Transverse colon (tissue), 4 donors: ENCODE results near the gene DOK7. TPM values are rescaled to one million over a fixed set of nuclear protein-coding genes. Genes with fewer than 3 reads are reported as not detected.

Source experiments
- DNase-seq: peaks from one replicate; pipeline ENCODE4 v3.0.0-alpha.2; 2019
- H3K27ac ChIP-seq, 4 donors: fragments of 200-600 bp; sonication (generic); 2 replicates each; pipeline ENCODE4 v1.5.1; 2016 to 2018; ENCODE audit warnings: inconsistent platforms in 4 of 4
- H3K27me3 ChIP-seq: fragments of 200-600 bp; sonication (generic); 2 replicates; pipeline ENCODE4 v1.5.1; 2017; ENCODE audit warnings: inconsistent platforms
- H3K36me3 ChIP-seq, 4 donors: fragments of 200-600 bp; sonication (generic); 2 replicates each; pipeline ENCODE4 v1.5.1; 2017 to 2019; ENCODE audit warnings: inconsistent platforms in 4 of 4
- H3K4me1 ChIP-seq, 4 donors: fragments of 200-600 bp; sonication (generic); 2 replicates each; pipeline ENCODE4 v1.5.1; 2017 to 2020; ENCODE audit warnings: inconsistent platforms in 4 of 4
- H3K4me3 ChIP-seq, 4 donors: fragments of 200-600 bp; sonication (generic); 1 replicate in 1 of 4; 2 replicates in 3 of 4; pipeline versions ENCODE4 v1.5.1 to v1.6.1; 2017 to 2019; ENCODE audit warnings: inconsistent platforms in 4 of 4
- H3K9me3 ChIP-seq, 2 donors: fragments of 200-600 bp; sonication (generic); 2 replicates each; pipeline ENCODE4 v1.5.1; 2017 to 2019; ENCODE audit warnings: inconsistent platforms in 2 of 2
- EP300 ChIP-seq: sonication (generic); formaldehyde crosslinking; IDR thresholded peaks from one replicate; pipeline ENCODE4 v1.6.1; 2017; ENCODE audit warnings: antibody characterized with exemption, low read depth
- POLR2A ChIP-seq: fragments of 450-650 bp; IDR thresholded peaks from one replicate; pipeline ENCODE4 v1.6.1; 2016; ENCODE audit warnings: antibody characterized with exemption, mild to moderate bottlenecking, moderate library complexity
- POLR2AphosphoS5 ChIP-seq, 3 donors: sonication (generic); formaldehyde crosslinking; IDR thresholded peaks; one replicate each; pipeline ENCODE4 v1.6.1; 2016; ENCODE audit warnings: antibody characterized with exemption in 3 of 3
- WGBS, 2 donors: methylation state at CpG; one replicate each; pipeline ENCODE4 v1.1.5; 2018; ENCODE audit warnings: low coverage in 1 of 2; 5-methylcytosine and 5-hydroxymethylcytosine counted together
- in situ Hi-C, 4 donors: fragments of 200-750 bp; cut with MboI; loops; one replicate each; pipeline versions ENCODE4 v1.15.0 to v1.15.1; 2017; ENCODE audit warnings: low sequenced_read_pairs in 3 of 4, low pct_ligation_motif_present in 1 of 4, low pct_unique_long_range_greater_than_20kb in 1 of 4
- intact Hi-C: fragments of 100-400 bp; cut with DNase I; formaldehyde crosslinking; loops from one replicate; pipeline ENCODE4 v1.15.1; 2023; ENCODE audit warnings: low total_unique reads
- total RNA-seq, 4 donors: library from RNA; depleted of rRNA; stranded (reverse); fragments of >200 nt; gene quantifications; one replicate each; pipeline ENCODE4 v1.1.0, GENCODE V29; 2016
- TF ChIP-seq, protein P1 (sequence below), 5 experiments: fragments of 200-600 bp in 3 of 5; fragments of 450-650 bp in 2 of 5; sonication (generic) in 3 of 5; IDR thresholded peaks; 1 replicate in 2 of 5; 2 replicates in 3 of 5; pipeline ENCODE4 v1.5.1; 2016 to 2017; ENCODE audit warnings: antibody characterized with exemption in 5 of 5, inconsistent platforms in 3 of 5, mild to moderate bottlenecking in 2 of 5, moderate library complexity in 1 of 5

The DOK7 gene
- total RNA-seq, 4 donors from 2014 or later, result 0.27 to 0.95 TPM; not detected in 2

DNA sequence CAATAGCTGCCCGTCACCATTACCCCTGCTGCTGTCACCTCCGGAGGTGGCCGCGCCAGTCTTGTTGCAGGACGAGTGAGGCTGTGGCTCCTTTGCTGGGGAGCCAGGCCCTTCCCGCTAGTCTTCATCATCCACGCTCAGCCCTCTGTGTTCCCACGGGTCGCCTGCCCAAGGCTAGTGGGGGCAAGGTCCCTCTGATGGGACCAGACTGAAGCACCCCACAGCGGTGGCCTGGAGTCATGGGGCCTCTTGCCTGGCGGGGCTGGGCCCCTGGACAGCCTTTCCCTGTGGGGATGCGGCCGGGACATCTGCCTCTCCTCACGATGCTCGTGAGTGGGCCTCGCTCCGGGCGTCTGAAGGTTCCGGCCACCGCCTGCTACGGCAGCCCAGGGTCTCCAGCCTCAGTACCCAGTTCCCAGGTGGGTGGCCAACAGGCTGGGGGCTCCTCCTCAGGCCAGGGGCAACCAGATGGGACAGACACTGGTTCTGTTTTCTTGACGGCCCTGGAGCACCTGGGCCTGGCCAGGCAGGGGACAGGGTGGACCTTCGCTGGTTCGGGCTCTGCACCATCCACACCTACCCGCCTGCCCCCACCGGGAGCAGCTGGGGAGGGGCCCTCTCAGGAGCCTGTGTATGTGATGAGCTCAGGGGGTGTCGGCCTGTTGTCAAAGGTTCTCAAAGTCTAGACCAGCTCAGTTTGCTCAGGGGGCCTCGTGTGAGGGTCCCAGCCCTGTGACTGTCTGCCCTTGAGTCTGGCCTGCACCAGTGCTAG is 32.3 kb downstream of the DOK7 start:
- Histone ChIP-seq H3K27ac (no peak overlapping the region), H3K9me3 (no peaks in the 10 kb centered on the region), H3K4me3 (no peak overlapping the region), H3K36me3 (no peaks in the 10 kb centered on the region), H3K27me3 (peaks cover 51% of the 10 kb centered on the region), H3K4me1 (no peaks in the 10 kb centered on the region)
- in situ Hi-C loops, result no loop called here
- DNase-seq, result no peak
- 72% methylated on average over 24 of the region's 28 CpGs; no CpG with 5 or more reads in 1 of the 2 donors for WGBS, 2 donors
- no peak for TF ChIP-seq POLR2A
- TF ChIP-seq POLR2AphosphoS5 (IDR thresholded peaks at IDR 0.05), result no peak
- TF ChIP-seq, protein P1, sequence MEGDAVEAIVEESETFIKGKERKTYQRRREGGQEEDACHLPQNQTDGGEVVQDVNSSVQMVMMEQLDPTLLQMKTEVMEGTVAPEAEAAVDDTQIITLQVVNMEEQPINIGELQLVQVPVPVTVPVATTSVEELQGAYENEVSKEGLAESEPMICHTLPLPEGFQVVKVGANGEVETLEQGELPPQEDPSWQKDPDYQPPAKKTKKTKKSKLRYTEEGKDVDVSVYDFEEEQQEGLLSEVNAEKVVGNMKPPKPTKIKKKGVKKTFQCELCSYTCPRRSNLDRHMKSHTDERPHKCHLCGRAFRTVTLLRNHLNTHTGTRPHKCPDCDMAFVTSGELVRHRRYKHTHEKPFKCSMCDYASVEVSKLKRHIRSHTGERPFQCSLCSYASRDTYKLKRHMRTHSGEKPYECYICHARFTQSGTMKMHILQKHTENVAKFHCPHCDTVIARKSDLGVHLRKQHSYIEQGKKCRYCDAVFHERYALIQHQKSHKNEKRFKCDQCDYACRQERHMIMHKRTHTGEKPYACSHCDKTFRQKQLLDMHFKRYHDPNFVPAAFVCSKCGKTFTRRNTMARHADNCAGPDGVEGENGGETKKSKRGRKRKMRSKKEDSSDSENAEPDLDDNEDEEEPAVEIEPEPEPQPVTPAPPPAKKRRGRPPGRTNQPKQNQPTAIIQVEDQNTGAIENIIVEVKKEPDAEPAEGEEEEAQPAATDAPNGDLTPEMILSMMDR (IDR thresholded peaks at IDR 0.05), result no peak
- no peak for TF ChIP-seq EP300
- intact Hi-C loops, result no loop called here

DNA sequence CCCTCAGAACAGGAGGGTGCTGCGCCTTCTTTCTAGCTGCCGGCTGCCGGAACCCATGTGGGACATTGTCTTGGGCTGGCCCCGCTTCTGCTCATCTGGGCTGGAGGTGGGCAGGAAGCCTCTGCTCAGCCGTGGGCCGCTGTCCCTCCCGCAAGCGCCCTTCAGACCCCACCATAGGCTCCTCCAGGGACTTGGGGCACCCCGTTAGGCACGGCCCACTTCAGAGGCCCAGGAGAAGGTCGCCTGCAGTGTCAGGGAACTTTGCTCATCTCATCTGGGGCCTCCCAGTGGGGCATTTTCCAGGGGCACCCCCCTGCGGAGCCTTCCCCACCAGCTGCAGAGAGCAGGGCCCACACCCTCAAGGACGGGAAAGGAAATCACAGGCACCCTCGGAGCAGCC is 32.9 kb downstream of the DOK7 start:
- intact Hi-C loops, result no loop called here
- in situ Hi-C loops, result no loop called here
- no peak overlapping the region for H3K4me3 ChIP-seq
- H3K4me1 ChIP-seq, result no peaks in the 10 kb centered on the region
- H3K27me3 ChIP-seq, result peaks cover 51% of the 10 kb centered on the region
- no peaks in the 10 kb centered on the region for H3K9me3 ChIP-seq
- 39% methylated on average over 13 of the region's 14 CpGs; no CpG with 5 or more reads in 1 of the 2 donors for WGBS, 2 donors
- TF ChIP-seq, protein P1 (IDR thresholded peaks at IDR 0.05), result no peak
- no peak for TF ChIP-seq POLR2A
- TF ChIP-seq POLR2AphosphoS5 (IDR thresholded peaks at IDR 0.05), result no peak
- no peak for TF ChIP-seq EP300
- DNase-seq, result no peak
- H3K36me3 ChIP-seq, result no peaks in the 10 kb centered on the region
- no peak overlapping the region for H3K27ac ChIP-seq

DNA sequence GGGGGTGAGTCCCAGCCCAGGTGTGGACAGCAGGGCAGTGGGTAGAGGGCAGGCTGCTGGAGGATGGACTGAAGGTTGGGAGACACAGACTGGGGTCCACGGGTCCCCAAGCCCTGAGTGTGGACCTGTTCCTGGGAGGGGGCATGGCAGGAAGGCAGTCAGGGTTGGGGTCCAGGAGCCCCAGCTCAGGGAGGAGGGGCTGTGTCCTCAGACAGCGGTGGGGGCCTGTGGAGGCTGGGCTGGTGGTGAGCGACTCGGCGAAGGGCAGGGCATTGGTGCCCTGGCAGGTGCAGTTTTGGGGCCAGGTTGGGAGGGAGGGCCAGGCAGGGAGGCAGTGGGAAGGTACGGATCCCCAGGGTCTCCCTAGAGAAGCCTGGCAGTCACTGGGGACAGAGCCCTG is 34.0 kb downstream of the DOK7 start:
- no peaks in the 10 kb centered on the region for H3K4me1 ChIP-seq
- TF ChIP-seq EP300, result no peak
- TF ChIP-seq POLR2A, result no peak
- TF ChIP-seq, protein P1 (IDR thresholded peaks at IDR 0.05), result no peak
- TF ChIP-seq POLR2AphosphoS5 (IDR thresholded peaks at IDR 0.05), result no peak
- no peak for DNase-seq
- H3K27me3 ChIP-seq, result peaks cover 45% of the 10 kb centered on the region
- intact Hi-C loops, result no loop called here
- no peaks in the 10 kb centered on the region for H3K9me3 ChIP-seq
- H3K27ac ChIP-seq, result no peak overlapping the region
- no peaks in the 10 kb centered on the region for H3K36me3 ChIP-seq
- H3K4me3 ChIP-seq, result no peak overlapping the region
- WGBS, 2 donors, result 62% methylated on average over 6 of the region's 6 CpGs; no CpG with 5 or more reads in 1 of the 2 donors
- in situ Hi-C loops, result no loop called here

DNA sequence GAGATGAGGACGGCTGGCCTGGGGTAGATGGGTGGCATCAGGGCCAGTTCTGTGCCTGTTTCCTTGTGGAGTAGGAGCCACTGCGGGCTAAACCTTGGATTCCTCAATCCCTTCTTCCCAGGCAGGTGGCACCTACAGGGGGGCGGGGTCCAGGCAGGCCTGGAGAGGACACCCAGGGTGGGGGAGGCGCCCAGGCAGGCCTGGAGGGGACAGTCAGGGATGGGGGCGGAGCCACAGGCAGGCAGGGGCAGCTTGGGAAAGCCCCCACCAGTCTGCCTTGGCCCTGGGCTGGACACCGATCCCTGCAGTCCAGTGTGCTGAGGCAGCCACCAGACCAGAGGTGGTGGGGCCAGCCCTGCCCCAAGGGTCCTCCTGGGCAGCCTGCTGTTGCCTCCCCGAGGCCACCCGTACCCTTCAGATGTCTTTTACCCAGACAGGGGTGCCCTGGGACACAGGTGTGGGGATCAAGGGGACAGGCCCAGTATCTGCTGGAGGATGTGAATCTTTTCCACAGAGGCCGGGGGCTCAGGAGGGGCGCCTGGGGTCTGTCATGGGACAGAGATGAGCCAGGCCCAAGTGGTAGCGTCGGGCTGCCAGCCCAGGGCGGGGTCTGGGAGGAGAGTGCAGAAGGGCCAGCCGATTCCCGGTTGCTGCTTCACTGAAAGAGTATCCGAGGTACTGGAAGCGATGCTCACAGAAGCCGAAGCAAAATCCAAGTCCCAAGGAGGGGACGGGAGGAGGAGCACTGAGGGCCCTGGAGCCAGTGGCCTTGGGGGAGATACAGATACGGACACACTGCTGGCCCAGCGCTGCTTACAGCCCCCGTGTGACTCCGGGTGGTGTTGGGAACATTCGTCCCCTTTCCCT is 34.6 kb downstream of the DOK7 start:
- WGBS, 2 donors, result 63 to 70% methylated on average over 5 to 24 of the region's 24 CpGs
- in situ Hi-C loops (no loop called here), intact Hi-C loops (no loop called here)
- Histone ChIP-seq H3K27ac (no peak overlapping the region), H3K4me3 (no peak overlapping the region), H3K27me3 (peaks cover 38% of the 10 kb centered on the region), H3K9me3 (no peaks in the 10 kb centered on the region), H3K4me1 (no peaks in the 10 kb centered on the region), H3K36me3 (no peaks in the 10 kb centered on the region)
- no peak for DNase-seq
- TF ChIP-seq EP300 (no peak), POLR2AphosphoS5 (IDR thresholded peaks at IDR 0.05) (no peak), POLR2A (no peak)
- TF ChIP-seq, protein P1 (IDR thresholded peaks at IDR 0.05), result no peak
